Glomerular visceral epithelial cell (primary cell): Measurements from ENCODE around the gene CALM1.
A peak's percentile ranks its signal among the peaks of the same experiment; 100 is the strongest.

Experiments
- DNase-seq: peaks from one replicate; pipeline ENCODE4 v3.0.0-alpha.2; 2016; ENCODE audit errors: extremely low spot score

The CALM1 gene

DNA sequence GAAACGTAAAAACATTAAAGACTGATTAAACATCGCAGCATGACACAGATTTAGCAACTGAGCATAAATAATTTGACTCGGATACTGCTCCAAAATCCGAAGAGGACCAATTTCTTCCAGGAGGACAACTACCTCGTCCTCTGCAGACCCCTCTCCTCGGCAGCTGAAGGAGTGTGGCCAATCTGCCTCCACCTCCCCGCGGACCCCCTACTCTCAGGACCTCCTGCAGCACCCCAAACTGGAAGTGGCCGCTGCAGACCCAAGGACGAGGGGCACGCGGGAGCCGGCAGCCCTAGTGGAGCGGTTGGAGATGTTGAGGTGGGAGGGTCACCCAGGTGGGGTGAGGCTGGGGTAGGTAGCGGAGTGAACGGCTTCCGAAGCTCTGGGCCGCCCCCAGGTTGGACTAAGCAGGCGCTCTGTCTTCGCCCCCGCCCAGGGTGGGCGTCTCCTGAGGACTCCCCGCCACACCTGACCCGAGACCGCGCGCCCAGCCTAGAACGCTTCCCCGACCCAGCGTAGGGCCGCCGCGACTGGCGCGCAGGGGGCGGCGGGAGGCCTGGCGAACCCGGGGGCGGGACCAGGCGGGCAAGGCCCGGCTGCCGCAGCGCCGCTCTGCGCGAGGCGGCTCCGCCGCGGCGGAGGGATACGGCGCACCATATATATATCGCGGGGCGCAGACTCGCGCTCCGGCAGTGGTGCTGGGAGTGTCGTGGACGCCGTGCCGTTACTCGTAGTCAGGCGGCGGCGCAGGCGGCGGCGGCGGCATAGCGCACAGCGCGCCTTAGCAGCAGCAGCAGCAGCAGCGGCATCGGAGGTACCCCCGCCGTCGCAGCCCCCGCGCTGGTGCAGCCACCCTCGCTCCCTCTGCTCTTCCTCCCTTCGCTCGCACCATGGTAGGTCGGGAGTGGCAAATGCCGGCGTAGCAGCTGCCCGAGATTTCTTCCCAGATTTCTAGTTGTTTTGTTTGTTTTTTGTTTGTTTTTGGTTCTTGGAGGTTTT is at the start of gene CALM1:
CALM1 (plus strand) TSS at position 689 of the 999 bp plus-strand sequence; CDS start at position 891, 202 bp downstream.
- peak; percentile 94 for DNase-seq

DNA sequence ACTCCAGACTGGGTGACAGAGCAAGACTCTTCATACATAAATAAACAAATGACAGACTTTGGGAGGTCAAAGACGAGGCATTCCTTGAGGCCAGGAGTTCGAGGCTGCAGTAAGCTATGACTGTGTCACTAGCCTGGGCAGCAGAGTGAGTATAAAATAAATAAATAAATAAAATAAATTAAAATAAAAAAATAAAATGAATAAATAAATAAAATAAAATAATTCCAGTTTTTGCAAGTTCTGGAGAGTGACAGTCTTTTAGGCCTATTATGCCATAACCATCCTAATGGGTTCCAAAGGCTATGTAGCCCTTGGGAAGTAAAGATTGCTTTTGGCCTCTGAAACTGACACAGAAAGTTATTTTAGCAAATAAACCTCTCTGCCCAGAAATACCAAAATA is 48.6 kb upstream of the CALM1 start:
- no peak for DNase-seq

- DNase-seq, result no peak
These were observed 47.1 kb upstream of the CALM1 start for GRCh38 chr14:90349739-90350138.

- no peak for DNase-seq
These were observed 42.1 kb upstream of the CALM1 start for GRCh38 chr14:90354551-90355298.

- DNase-seq, result no peak
These were observed 41.0 kb upstream of the CALM1 start for GRCh38 chr14:90355540-90356518.

GRCh38 chr14:90356925-90357324 is 39.9 kb upstream of the CALM1 start:
- no peak for DNase-seq

GRCh38 chr14:90358359-90358758 is 38.5 kb upstream of the CALM1 start:
- DNase-seq, result no peak

- DNase-seq, result no peak
These were observed 34.8 kb upstream of the CALM1 start for GRCh38 chr14:90361865-90362557.

- DNase-seq, result no peak
These were observed 34.3 kb upstream of the CALM1 start for GRCh38 chr14:90362558-90362896.

- peak; percentile 17 for DNase-seq
These were observed 27.7 kb upstream of the CALM1 start for GRCh38 chr14:90368946-90369721.

DNA sequence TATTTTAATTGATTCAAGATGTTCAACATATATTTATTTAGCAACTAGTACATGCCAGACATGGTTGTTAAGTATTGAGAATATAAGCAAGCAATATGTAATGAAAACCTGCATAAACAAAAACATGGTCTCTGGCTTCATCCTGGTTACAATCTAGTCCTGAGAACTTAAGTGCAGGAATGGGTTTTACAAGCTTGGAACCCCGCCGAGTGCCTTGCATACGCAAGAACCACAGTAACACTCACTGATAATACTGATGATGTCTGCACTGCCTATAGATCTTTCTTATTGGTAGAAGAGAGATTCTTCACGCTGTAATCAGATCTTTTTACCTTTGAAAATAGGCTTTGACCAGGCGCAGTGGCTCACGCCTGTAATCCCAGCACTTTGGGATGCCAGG is 22.9 kb upstream of the CALM1 start:
- DNase-seq, result no peak

GRCh38 chr14:90374813-90375212 is 22.0 kb upstream of the CALM1 start:
- DNase-seq, result no peak

GRCh38 chr14:90375934-90376333 is 20.9 kb upstream of the CALM1 start:
- DNase-seq, result no peak

GRCh38 chr14:90378249-90378648 is 18.6 kb upstream of the CALM1 start:
- no peak for DNase-seq

- DNase-seq, result no peak
These were observed 17.7 kb upstream of the CALM1 start for GRCh38 chr14:90379106-90379505.

DNA sequence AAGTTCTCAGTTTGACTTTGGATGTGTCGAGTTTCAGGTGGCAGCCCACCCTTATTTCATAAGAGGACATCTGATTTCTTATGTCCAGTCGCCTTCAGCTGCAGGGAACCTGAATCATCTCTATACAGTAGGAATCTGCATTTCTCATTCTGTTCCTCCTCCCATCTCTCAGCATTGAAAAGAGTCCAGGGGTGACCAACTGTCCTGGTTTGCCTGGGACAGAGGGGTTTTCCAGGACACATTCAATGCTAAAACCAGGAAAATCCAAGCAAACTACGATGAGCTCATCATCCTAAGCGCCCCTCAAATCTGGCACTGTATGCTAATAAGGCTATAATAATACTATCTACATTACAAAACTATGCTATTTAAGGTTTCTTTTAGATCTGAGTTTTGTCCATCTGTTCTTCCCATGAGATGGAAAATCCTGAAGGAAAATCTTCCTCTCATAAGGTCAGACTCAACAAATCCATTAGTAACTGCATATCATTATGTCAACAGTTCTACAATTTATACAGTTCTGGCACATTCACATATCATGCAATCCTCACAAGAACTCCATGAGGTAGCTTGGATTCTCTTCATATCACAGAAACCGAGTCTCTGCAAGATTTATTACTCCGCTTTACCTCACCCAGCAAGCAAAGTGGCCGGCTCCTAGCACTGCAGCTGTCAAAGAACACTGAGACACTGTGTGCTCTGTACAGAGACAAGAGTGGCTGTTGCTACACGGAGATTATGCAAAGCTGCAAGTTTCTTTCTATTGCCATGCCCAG is 15.6 kb upstream of the CALM1 start:
- DNase-seq, result no peak

- DNase-seq, result no peak
These were observed 14.8 kb upstream of the CALM1 start for GRCh38 chr14:90381999-90382451.

DNA sequence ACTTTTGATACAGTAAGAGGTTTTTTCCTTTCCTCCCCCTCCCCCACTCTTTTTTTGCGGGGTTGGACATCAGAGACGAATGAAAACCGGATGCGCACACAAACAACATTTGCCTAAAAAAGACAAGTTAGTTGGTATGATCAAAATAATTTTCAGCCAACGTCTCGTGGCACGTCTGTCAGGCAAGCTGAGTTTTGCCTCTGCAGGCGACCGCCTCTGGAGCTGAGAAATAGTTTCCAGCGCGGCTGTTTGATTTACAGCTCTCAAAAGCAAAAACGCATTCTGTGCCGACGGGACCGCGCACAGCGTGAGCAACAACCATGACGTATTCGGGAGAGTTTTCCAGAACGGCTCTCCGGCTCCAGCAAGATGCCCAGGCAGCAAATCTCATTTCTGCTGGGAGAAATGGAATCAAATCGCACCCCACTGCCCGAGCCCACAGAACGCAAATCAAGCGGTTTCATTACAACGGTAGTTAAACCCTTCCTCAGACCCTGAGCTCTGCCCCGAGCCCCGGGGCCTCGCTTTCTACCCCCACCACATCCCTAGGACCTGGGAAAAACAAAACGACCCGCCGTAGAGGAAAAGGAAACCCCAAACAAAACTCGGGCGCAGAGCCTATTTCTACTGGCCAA is 14.2 kb upstream of the CALM1 start:
- peak; percentile 59 for DNase-seq
